Tibial artery (tissue), 4 donors: ENCODE results near the gene ECM1.
A peak's percentile ranks its signal among the peaks of the same experiment; 100 is the strongest.

Experiments used
- DNase-seq, 2 donors: peaks; one replicate each; pipeline ENCODE4 v3.0.0-alpha.2; 2019
- H3K27ac ChIP-seq, 2 donors: fragments of 200-600 bp; sonication (generic) in 1 of 2; 1 replicate in 1 of 2; 2 replicates in 1 of 2; pipeline ENCODE4 v1.5.1; 2018 to 2019; ENCODE audit warnings: mild to moderate bottlenecking in 1 of 2
- H3K27me3 ChIP-seq, 2 donors: fragments of 200-600 bp; sonication (generic) in 1 of 2; one replicate each; pipeline versions ENCODE4 v1.5.1 to v1.6.0; 2016 to 2019
- H3K36me3 ChIP-seq, 3 donors: fragments of 200-600 bp; sonication (generic) in 2 of 3; one replicate each; pipeline ENCODE4 v1.5.1; 2016 to 2019; ENCODE audit warnings: mild to moderate bottlenecking in 2 of 3
- H3K4me1 ChIP-seq, 4 donors: fragments of 200-600 bp; sonication (generic) in 2 of 4; 1 replicate in 3 of 4; 2 replicates in 1 of 4; pipeline ENCODE4 v1.5.1; 2016 to 2019
- H3K4me3 ChIP-seq, 2 donors: fragments of 200-600 bp; sonication (generic) in 1 of 2; 1 replicate in 1 of 2; 2 replicates in 1 of 2; pipeline ENCODE4 v1.5.1; 2018 to 2019; ENCODE audit warnings: mild to moderate bottlenecking in 2 of 2
- H3K9me3 ChIP-seq, 3 donors: fragments of 200-600 bp; sonication (generic) in 1 of 3; one replicate each; pipeline ENCODE4 v1.5.1; 2016 to 2019
- CTCF ChIP-seq, 2 experiments: fragments of 200-600 bp in 1 of 2; fragments of 450-650 bp in 1 of 2; IDR thresholded peaks; one replicate each; pipeline ENCODE4 v1.5.1; 2017 to 2019; ENCODE audit warnings: antibody characterized with exemption in 2 of 2, mild to moderate bottlenecking in 1 of 2, moderate library complexity in 1 of 2
- intact Hi-C: fragments of 100-400 bp; cut with DNase I; formaldehyde crosslinking; loops from one replicate; pipeline ENCODE4 v1.15.0; 2023; ENCODE audit warnings: low total_unique reads

The ECM1 gene

GRCh38 chr1:150473659-150474058 lies 34.2 kb upstream of the ECM1 start:
- no peaks in the 10 kb centered on the region for H3K27me3 ChIP-seq
- H3K27ac ChIP-seq = no peak overlapping the region
- peaks cover 27 to 32% (median 31%) of the 10 kb centered on the region in 3 donors for H3K36me3 ChIP-seq
- TF ChIP-seq CTCF (IDR thresholded peaks at IDR 0.05) = no peak
- H3K9me3 ChIP-seq = no peaks in the 10 kb centered on the region
- intact Hi-C loops = no loop called here
- H3K4me1 ChIP-seq = peaks cover 0 to 12% (median 3%) of the 10 kb centered on the region in 4 donors
- H3K4me3 ChIP-seq = no peak overlapping the region
- DNase-seq = peak in 1 of 2 donors; percentile 28

- intact Hi-C loops = no loop called here
- H3K36me3 ChIP-seq = peaks cover 27 to 32% (median 31%) of the 10 kb centered on the region in 3 donors
- H3K9me3 ChIP-seq = no peaks in the 10 kb centered on the region
- no peak overlapping the region for H3K4me3 ChIP-seq
- no peak overlapping the region for H3K27ac ChIP-seq
- no peak for TF ChIP-seq CTCF (IDR thresholded peaks at IDR 0.05)
- DNase-seq = no peak
- peaks cover 0 to 4% (median 2%) of the 10 kb centered on the region in 4 donors for H3K4me1 ChIP-seq
- H3K27me3 ChIP-seq = no peaks in the 10 kb centered on the region
Observed at GRCh38 chr1:150474869-150475268, 33.0 kb upstream of the ECM1 start.

GRCh38 chr1:150476754-150477153 lies 31.2 kb upstream of the ECM1 start:
- H3K9me3 ChIP-seq = no peaks in the 10 kb centered on the region
- H3K4me1 ChIP-seq = peaks cover 0 to 4% (median 0%) of the 10 kb centered on the region in 4 donors
- DNase-seq = no peak
- intact Hi-C loops = no loop called here
- no peak overlapping the region for H3K4me3 ChIP-seq
- peaks cover 14 to 15% (median 15%) of the 10 kb centered on the region in 3 donors for H3K36me3 ChIP-seq
- no peak for TF ChIP-seq CTCF (IDR thresholded peaks at IDR 0.05)
- H3K27me3 ChIP-seq = no peaks in the 10 kb centered on the region
- no peak overlapping the region for H3K27ac ChIP-seq

- H3K4me3 ChIP-seq = no peak overlapping the region
- H3K27me3 ChIP-seq = no peaks in the 10 kb centered on the region
- H3K4me1 ChIP-seq = peaks cover 0 to 4% (median 0%) of the 10 kb centered on the region in 4 donors
- no peak for DNase-seq
- H3K27ac ChIP-seq = no peak overlapping the region
- H3K9me3 ChIP-seq = no peaks in the 10 kb centered on the region
- intact Hi-C loops = no loop called here
- TF ChIP-seq CTCF (IDR thresholded peaks at IDR 0.05) = no peak
- peaks cover 8 to 9% (median 9%) of the 10 kb centered on the region in 3 donors for H3K36me3 ChIP-seq
Observed at GRCh38 chr1:150477320-150477719, 30.6 kb upstream of the ECM1 start.

GRCh38 chr1:150477733-150478132 lies 30.2 kb upstream of the ECM1 start:
- H3K36me3 ChIP-seq = peaks cover 4 to 5% (median 5%) of the 10 kb centered on the region in 3 donors
- H3K4me3 ChIP-seq = no peak overlapping the region
- intact Hi-C loops = no loop called here
- no peak for DNase-seq
- H3K27ac ChIP-seq = no peak overlapping the region
- no peaks in the 10 kb centered on the region for H3K9me3 ChIP-seq
- no peak for TF ChIP-seq CTCF (IDR thresholded peaks at IDR 0.05)
- H3K27me3 ChIP-seq = no peaks in the 10 kb centered on the region
- H3K4me1 ChIP-seq = peaks cover 0 to 4% (median 0%) of the 10 kb centered on the region in 4 donors

- Histone ChIP-seq H3K27me3 (no peaks in the 10 kb centered on the region), H3K4me1 (peaks cover 0 to 4% (median 0%) of the 10 kb centered on the region in 4 donors), H3K36me3 (no peaks in the 10 kb centered on the region), H3K4me3 (no peak overlapping the region), H3K27ac (no peak overlapping the region), H3K9me3 (no peaks in the 10 kb centered on the region)
- no peak for DNase-seq
- intact Hi-C loops = no loop called here
- TF ChIP-seq CTCF (IDR thresholded peaks at IDR 0.05) = no peak
Observed at GRCh38 chr1:150479370-150479769, 28.5 kb upstream of the ECM1 start.
